DND-41 (cell line): ENCODE results near the gene SERAC1.
"Not testable (repeated sequence)": the region's sequence is repeated elsewhere in the genome, so short reads cannot be mapped to it uniquely, and the experiment has no call there.

Experiments used
- ATAC-seq: fragments of 200-7000 bp; cut with Tn5 transposase; 3 replicates; pipeline ENCODE4 v1.9.1; 2021; ENCODE audit warnings: low read depth; ENCODE audit not compliant: insufficient read depth
- DNase-seq: peaks from one replicate; pipeline ENCODE4 v3.0.0-alpha.2; 2020
- H2AFZ ChIP-seq: 2 replicates; pipeline ENCODE4 v1.6.0; 2012; ENCODE audit warnings: low read depth, low read length
- H3K27ac ChIP-seq: 2 replicates; pipeline ENCODE4 v1.5.1; 2012; ENCODE audit warnings: low read length, inconsistent platforms
- H3K27me3 ChIP-seq: fragments of 200-600 bp; sonication (generic); 2 replicates; pipeline ENCODE4 v1.6.0; 2012; ENCODE audit warnings: low read length, mild to moderate bottlenecking, inconsistent platforms; ENCODE audit not compliant: insufficient read depth, poor library complexity
- H3K36me3 ChIP-seq: 2 replicates; pipeline ENCODE4 v1.5.1; 2012; ENCODE audit warnings: low read length, inconsistent platforms; ENCODE audit not compliant: insufficient read depth
- H3K4me1 ChIP-seq: 2 replicates; pipeline ENCODE4 v1.5.1; 2012; ENCODE audit warnings: mild to moderate bottlenecking, low read length; ENCODE audit not compliant: insufficient read depth
- H3K4me2 ChIP-seq: 2 replicates; pipeline ENCODE4 v1.6.0; 2012; ENCODE audit warnings: mild to moderate bottlenecking, moderate library complexity, low read length, inconsistent platforms; ENCODE audit not compliant: insufficient read depth
- H3K4me3 ChIP-seq, 2 experiments: fragments of 200-600 bp in 1 of 2; shearing (Covaris generic) in 1 of 2; 2 replicates each; pipeline ENCODE4 v1.5.1; 2012 to 2016; ENCODE audit warnings: inconsistent platforms in 2 of 2, low read length in 2 of 2, mild to moderate bottlenecking in 2 of 2, low read depth in 1 of 2, moderate library complexity in 1 of 2
- H3K79me2 ChIP-seq: 2 replicates; pipeline ENCODE4 v1.6.0; 2012; ENCODE audit warnings: low read length, inconsistent platforms; ENCODE audit not compliant: insufficient read depth
- H3K9ac ChIP-seq: 2 replicates; pipeline ENCODE4 v1.6.0; 2012; ENCODE audit warnings: low read depth, mild to moderate bottlenecking, inconsistent platforms, low read length, moderate library complexity
- H3K9me3 ChIP-seq: 2 replicates; pipeline ENCODE4 v1.5.1; 2012; ENCODE audit warnings: low read length, moderate library complexity, mild to moderate bottlenecking, inconsistent platforms; ENCODE audit not compliant: insufficient read depth, severe bottlenecking
- H4K20me1 ChIP-seq: 2 replicates; pipeline ENCODE4 v1.6.0; 2012; ENCODE audit warnings: low read length; ENCODE audit not compliant: insufficient read depth
- EZH2 ChIP-seq: IDR thresholded peaks from 3 replicates; pipeline ENCODE4 v1.6.1; 2012; ENCODE audit warnings: borderline replicate concordance, low read depth, mild to moderate bottlenecking, moderate library complexity, low read length, inconsistent platforms; ENCODE audit not compliant: severe bottlenecking
- TF ChIP-seq, protein P1 (sequence below): IDR thresholded peaks from 2 replicates; pipeline ENCODE4 v1.5.1; 2012; ENCODE audit warnings: borderline replicate concordance, low read length, moderate library complexity, mild to moderate bottlenecking; ENCODE audit not compliant: poor library complexity, severe bottlenecking; ENCODE audit errors: extremely low read depth

Gene SERAC1

GRCh38 chr6:158168040-158168289 is at the start of gene SERAC1:
Gene SERAC1 (minus strand): TSS chr6:158168262. CDS start chr6:158158363, 9,899 bp downstream.
- Histone ChIP-seq H3K36me3 (peaks cover 7% of the 10 kb centered on the region), H3K4me3 (peak within 1 kb of the TSS; percentile 59 to 88), H2AFZ (peak within 1 kb of the TSS; percentile 96), H3K4me2 (peak within 1 kb of the TSS; percentile 86), H3K79me2 (peaks cover 43% of the 10 kb centered on the region), H3K4me1 (peaks cover 22% of the 10 kb centered on the region), H3K27ac (peak within 1 kb of the TSS; percentile 98), H3K9ac (peak within 1 kb of the TSS; percentile 98), H4K20me1 (no peaks in the 10 kb centered on the region), H3K27me3 (no peaks in the 10 kb centered on the region), H3K9me3 (no peaks in the 10 kb centered on the region)
- no peak for DNase-seq
- peak; percentile 62 for ATAC-seq
- no peak for TF ChIP-seq EZH2
- TF ChIP-seq, protein P1, sequence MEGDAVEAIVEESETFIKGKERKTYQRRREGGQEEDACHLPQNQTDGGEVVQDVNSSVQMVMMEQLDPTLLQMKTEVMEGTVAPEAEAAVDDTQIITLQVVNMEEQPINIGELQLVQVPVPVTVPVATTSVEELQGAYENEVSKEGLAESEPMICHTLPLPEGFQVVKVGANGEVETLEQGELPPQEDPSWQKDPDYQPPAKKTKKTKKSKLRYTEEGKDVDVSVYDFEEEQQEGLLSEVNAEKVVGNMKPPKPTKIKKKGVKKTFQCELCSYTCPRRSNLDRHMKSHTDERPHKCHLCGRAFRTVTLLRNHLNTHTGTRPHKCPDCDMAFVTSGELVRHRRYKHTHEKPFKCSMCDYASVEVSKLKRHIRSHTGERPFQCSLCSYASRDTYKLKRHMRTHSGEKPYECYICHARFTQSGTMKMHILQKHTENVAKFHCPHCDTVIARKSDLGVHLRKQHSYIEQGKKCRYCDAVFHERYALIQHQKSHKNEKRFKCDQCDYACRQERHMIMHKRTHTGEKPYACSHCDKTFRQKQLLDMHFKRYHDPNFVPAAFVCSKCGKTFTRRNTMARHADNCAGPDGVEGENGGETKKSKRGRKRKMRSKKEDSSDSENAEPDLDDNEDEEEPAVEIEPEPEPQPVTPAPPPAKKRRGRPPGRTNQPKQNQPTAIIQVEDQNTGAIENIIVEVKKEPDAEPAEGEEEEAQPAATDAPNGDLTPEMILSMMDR: no peak

- Histone ChIP-seq H4K20me1 (no peaks in the 10 kb centered on the region), H3K27me3 (no peaks in the 10 kb centered on the region), H2AFZ (no peak overlapping the region), H3K4me1 (no peaks in the 10 kb centered on the region), H3K4me3 (no peak overlapping the region), H3K9me3 (no peaks in the 10 kb centered on the region), H3K9ac (no peak overlapping the region), H3K4me2 (no peak overlapping the region), H3K79me2 (no peaks in the 10 kb centered on the region), H3K27ac (no peak overlapping the region), H3K36me3 (no peaks in the 10 kb centered on the region)
- DNase-seq (peak; percentile 61), ATAC-seq (peak; percentile 100)
- TF ChIP-seq, protein P1: peak; percentile 88
- TF ChIP-seq EZH2: no peak
Observed at GRCh38 chr6:158213925-158214674, 46.0 kb upstream of the SERAC1 start.

DNA sequence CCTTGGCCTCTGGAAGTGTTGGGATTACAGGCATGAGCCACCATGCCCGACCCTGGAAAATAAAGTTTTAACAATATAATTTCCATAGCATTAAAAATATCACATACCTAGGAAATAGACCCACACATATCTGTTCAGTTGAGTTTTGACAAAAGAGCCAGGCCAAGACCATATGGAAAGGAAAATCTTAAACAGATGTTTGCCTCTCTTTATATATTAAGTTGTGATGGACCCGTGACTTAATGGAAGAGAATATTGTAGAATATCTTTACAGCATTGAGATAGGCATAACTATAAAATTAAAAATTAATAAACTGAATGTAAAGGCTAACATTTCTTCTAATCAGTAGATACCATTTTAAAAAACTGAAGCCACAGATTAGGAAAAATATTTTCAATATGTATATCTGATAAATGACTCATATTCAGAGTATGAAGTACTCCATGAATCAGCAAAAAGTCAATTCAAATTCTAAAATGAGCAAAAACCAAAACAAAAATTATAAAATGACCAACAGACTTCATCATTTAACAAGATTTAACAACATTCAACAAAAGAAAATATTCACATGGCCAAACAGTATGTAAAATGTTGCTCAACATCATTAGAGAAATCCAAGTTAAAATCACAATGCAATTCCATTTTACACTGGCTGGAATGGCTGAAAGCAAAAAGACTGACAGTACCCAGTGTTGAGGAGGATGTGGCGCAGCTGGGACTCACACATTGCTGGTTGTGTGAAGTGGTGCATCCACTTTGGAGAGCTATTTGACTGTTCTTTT is 43.4 kb upstream of the SERAC1 start:
- Histone ChIP-seq H3K36me3 (no peaks in the 10 kb centered on the region), H3K9ac (no peak overlapping the region), H3K27ac (no peak overlapping the region), H3K4me1 (no peaks in the 10 kb centered on the region), H3K79me2 (no peaks in the 10 kb centered on the region), H3K4me2 (no peak overlapping the region), H3K27me3 (no peaks in the 10 kb centered on the region), H4K20me1 (no peaks in the 10 kb centered on the region), H3K9me3 (no peaks in the 10 kb centered on the region), H3K4me3 (no peak overlapping the region), H2AFZ (no peak overlapping the region)
- TF ChIP-seq, protein P1: no peak
- TF ChIP-seq EZH2: no peak
- ATAC-seq (no peak), DNase-seq (no peak)

- not testable (repeated sequence) for H3K36me3 ChIP-seq, DNase-seq
Observed at GRCh38 chr6:158209582-158210333, 41.7 kb upstream of the SERAC1 start.

GRCh38 chr6:158208226-158209030 is 40.4 kb upstream of the SERAC1 start:
- not testable (repeated sequence) for H3K27ac ChIP-seq

More at GRCh38 chr6:158209582-158210333, 41.7 kb upstream of the SERAC1 start:
- H3K4me1 ChIP-seq, H3K4me3 ChIP-seq, H4K20me1 ChIP-seq, ATAC-seq, H3K4me2 ChIP-seq, H3K27ac ChIP-seq, H3K27me3 ChIP-seq, H3K9me3 ChIP-seq, H3K9ac ChIP-seq, H3K79me2 ChIP-seq, H2AFZ ChIP-seq: not testable (repeated sequence)

More at GRCh38 chr6:158208226-158209030, 40.4 kb upstream of the SERAC1 start:
- H2AFZ ChIP-seq, H3K9me3 ChIP-seq, H3K27me3 ChIP-seq, H3K4me1 ChIP-seq, H4K20me1 ChIP-seq, H3K36me3 ChIP-seq, ATAC-seq, DNase-seq, H3K4me3 ChIP-seq, H3K9ac ChIP-seq, H3K4me2 ChIP-seq, H3K79me2 ChIP-seq: not testable (repeated sequence)
